Gastrocnemius medialis (tissue), 4 donors: ENCODE data around the gene SHC2. TPM values are rescaled to one million over a fixed set of nuclear protein-coding genes. Genes with fewer than 3 reads are reported as not detected.
"Not testable (repeated sequence)": the region's sequence is repeated elsewhere in the genome, so short reads cannot be mapped to it uniquely, and the experiment has no call there.

Experiments used
- ATAC-seq, 2 donors: fragments of 150-250 bp; one replicate each; pipeline ENCODE4 v1.9.1; 2016
- DNase-seq, 2 donors: peaks; one replicate each; pipeline ENCODE4 v3.0.0-alpha.2; 2019
- H3K27ac ChIP-seq, 4 donors: fragments of 200-600 bp; sonication (generic); 1 replicate in 1 of 4; 2 replicates in 3 of 4; pipeline ENCODE4 v1.5.1; 2016 to 2018; ENCODE audit warnings: mild to moderate bottlenecking in 2 of 4, moderate library complexity in 1 of 4
- H3K27me3 ChIP-seq, 3 donors: fragments of 200-600 bp; sonication (generic) in 2 of 3; 1 replicate in 1 of 3; 2 replicates in 2 of 3; pipeline versions ENCODE4 v1.5.1 to v1.6.0; 2016 to 2019; ENCODE audit warnings: mild to moderate bottlenecking in 1 of 3, moderate library complexity in 1 of 3
- H3K36me3 ChIP-seq, 2 donors: fragments of 200-600 bp; sonication (generic) in 1 of 2; one replicate each; pipeline ENCODE4 v1.5.1; 2017 to 2018
- H3K4me1 ChIP-seq, 2 donors: fragments of 200-600 bp; sonication (generic) in 1 of 2; one replicate each; pipeline ENCODE4 v1.5.1; 2016 to 2017; ENCODE audit warnings: mild to moderate bottlenecking in 2 of 2
- H3K4me3 ChIP-seq, 4 donors: fragments of 200-600 bp; sonication (generic) in 3 of 4; 1 replicate in 1 of 4; 2 replicates in 3 of 4; pipeline ENCODE4 v1.5.1; 2016 to 2019; ENCODE audit warnings: mild to moderate bottlenecking in 2 of 4
- H3K9me3 ChIP-seq, 3 donors: fragments of 200-600 bp; sonication (generic) in 2 of 3; 1 replicate in 1 of 3; 2 replicates in 2 of 3; pipeline ENCODE4 v1.5.1; 2016 to 2019
- POLR2A ChIP-seq, 2 donors: fragments of 450-650 bp; IDR thresholded peaks; one replicate each; pipeline ENCODE4 v1.6.1; 2017; ENCODE audit warnings: antibody characterized with exemption in 2 of 2, mild to moderate bottlenecking in 2 of 2, moderate library complexity in 2 of 2
- in situ Hi-C, 4 donors: fragments of 200-750 bp; cut with MboI; loops; one replicate each; pipeline versions ENCODE4 v1.15.0 to v1.8.0; 2017; ENCODE audit warnings: low sequenced_read_pairs in 4 of 4
- intact Hi-C: fragments of 100-400 bp; cut with DNase I; formaldehyde crosslinking; loops from one replicate; pipeline ENCODE4 v1.15.1; 2023; ENCODE audit warnings: low total_unique reads
- total RNA-seq, 4 donors: library from RNA; depleted of rRNA; stranded (reverse); fragments of >200 nt; gene quantifications; one replicate each; pipeline versions ENCODE4 v1.1.0 to v1.2.3, GENCODE V29; 2016
- TF ChIP-seq, protein P1 (sequence below), 5 experiments: fragments of 450-650 bp in 3 of 5; fragments of 200-600 bp in 2 of 5; sonication (generic) in 2 of 5; IDR thresholded peaks in 4 of 5; conservative IDR thresholded peaks in 1 of 5; 1 replicate in 4 of 5; 2 replicates in 1 of 5; pipeline ENCODE4 v1.5.1; 2016 to 2019; ENCODE audit warnings: antibody characterized with exemption in 5 of 5, mild to moderate bottlenecking in 3 of 5, moderate library complexity in 3 of 5

SHC2 gene
- total RNA-seq, 4 donors from 2014 or later: 2.1 to 6.2 (median 4.5) TPM

DNA sequence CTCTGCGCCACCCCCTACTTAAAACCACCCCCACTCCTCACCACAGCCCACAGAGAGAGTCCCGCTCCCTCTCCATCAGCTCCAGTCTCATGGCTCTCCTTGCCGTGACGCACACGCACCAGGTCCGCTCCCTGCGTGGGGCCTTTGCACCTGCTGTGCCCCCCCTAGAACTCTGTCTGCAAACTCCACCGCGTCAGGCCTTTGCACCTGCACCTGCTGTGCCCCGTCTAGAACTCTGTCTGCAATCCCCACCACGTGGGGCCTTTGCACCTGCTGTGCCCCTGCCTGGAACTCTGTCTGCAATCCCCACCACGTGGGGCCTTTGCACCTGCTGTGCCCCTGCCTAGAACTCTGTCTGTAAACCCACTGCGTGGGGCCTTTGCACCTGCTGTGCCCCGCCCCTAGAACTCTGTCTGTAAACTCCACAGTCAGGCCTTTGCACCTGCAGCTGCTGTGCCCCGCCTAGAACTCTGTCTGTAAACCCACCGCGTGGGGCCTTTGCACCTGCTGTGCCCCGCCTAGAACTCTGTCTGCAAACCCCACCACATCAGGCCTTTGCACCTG, 4.2 kb downstream of the SHC2 start:
- Histone ChIP-seq H3K9me3 (no peaks in the 10 kb centered on the region), H3K36me3 (no peaks in the 10 kb centered on the region), H3K4me1 (peaks cover 0 to 7% of the 10 kb centered on the region in 2 donors), H3K27me3 (peaks cover 5 to 17% (median 6%) of the 10 kb centered on the region in 3 donors), H3K27ac (no peak overlapping the region), H3K4me3 (no peak overlapping the region)
- DNase-seq: no peak
- in situ Hi-C loops (no loop called here), intact Hi-C loops (no loop called here)
- TF ChIP-seq, protein P1, sequence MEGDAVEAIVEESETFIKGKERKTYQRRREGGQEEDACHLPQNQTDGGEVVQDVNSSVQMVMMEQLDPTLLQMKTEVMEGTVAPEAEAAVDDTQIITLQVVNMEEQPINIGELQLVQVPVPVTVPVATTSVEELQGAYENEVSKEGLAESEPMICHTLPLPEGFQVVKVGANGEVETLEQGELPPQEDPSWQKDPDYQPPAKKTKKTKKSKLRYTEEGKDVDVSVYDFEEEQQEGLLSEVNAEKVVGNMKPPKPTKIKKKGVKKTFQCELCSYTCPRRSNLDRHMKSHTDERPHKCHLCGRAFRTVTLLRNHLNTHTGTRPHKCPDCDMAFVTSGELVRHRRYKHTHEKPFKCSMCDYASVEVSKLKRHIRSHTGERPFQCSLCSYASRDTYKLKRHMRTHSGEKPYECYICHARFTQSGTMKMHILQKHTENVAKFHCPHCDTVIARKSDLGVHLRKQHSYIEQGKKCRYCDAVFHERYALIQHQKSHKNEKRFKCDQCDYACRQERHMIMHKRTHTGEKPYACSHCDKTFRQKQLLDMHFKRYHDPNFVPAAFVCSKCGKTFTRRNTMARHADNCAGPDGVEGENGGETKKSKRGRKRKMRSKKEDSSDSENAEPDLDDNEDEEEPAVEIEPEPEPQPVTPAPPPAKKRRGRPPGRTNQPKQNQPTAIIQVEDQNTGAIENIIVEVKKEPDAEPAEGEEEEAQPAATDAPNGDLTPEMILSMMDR (IDR thresholded peaks at IDR 0.05 in 4 of 5, conservative IDR thresholded peaks at IDR 0.05 in 1 of 5): no peak
- TF ChIP-seq POLR2A (IDR thresholded peaks at IDR 0.05): no peak
- no peak for ATAC-seq

DNA sequence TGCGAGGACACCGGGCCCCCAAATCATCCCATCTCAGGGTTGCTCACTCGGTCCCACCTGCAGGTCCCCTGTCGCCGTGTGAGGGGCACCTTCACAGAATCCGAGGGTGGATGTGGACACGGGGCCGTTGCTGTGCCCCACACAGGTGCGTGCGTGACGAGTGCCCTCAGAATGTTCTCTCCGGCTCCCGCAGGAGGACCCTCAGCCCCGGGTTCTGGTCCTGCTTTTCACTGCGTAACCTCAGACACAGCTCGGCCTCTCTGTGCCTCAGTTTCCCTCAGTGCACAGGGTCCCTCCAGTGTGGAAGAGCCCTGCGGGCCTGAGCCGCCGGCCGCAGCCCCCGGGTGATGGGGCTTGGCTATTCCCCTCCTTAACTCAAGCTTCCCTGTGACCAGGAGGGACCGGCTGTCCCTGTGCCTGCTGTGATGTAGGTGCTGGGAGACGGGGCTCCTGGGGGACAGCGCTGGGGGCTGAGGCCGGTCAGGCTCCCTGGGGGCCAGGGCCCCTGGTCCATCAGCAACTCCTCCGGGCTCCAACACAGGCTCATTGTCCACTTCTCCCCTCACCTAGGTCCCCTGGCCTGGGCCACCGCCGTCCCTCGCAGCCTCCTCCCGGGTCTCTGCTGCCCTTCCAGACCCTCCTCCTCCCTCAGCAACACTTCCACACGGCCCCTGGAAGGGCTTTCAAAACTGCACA, 4.8 kb downstream of the SHC2 start:
- intact Hi-C loops (no loop called here), in situ Hi-C loops (no loop called here)
- ATAC-seq (no peak), DNase-seq (no peak)
- no peaks in the 10 kb centered on the region for H3K36me3 ChIP-seq
- H3K27ac ChIP-seq: no peak overlapping the region
- no peak overlapping the region for H3K4me3 ChIP-seq
- TF ChIP-seq POLR2A (IDR thresholded peaks at IDR 0.05): no peak
- TF ChIP-seq, protein P1 (IDR thresholded peaks at IDR 0.05 in 4 of 5, conservative IDR thresholded peaks at IDR 0.05 in 1 of 5): no peak
- H3K27me3 ChIP-seq: peaks cover under 1 to 11% (median 5%) of the 10 kb centered on the region in 3 donors
- H3K4me1 ChIP-seq: peaks cover 0 to under 1% of the 10 kb centered on the region in 2 donors
- no peaks in the 10 kb centered on the region for H3K9me3 ChIP-seq

DNA sequence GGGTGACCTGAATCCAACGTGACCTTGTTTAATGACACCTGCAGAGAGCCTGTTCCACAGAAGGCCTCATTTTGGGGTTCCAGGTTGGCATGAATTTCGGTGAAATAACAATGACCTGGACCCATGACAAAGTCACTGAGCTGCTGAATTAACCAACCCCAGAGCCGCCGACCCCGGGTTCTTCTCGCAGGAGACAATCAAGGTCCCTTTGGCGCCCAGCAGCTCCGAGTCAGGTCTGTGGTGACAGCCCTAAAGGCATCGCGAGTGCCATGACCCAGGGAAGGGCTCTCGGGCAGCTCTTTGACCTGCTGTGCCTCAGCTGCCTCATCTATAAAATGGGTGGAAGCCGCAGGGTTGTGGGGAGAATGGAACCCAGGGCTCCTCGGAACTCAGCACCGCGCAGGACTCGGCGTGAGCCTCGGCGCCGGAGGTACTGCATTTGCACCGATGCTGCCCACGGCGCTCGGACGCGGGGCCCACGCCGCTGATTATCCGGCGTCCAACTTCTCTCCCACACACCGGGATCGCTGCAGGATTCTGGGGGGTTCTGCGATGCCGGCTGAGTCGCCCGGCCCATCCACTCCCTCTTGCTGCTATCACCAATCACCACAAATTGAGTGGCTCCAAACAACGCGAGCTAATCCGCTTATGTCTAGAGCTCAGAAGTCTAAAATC, 5.7 kb downstream of the SHC2 start:
- intact Hi-C loops: no loop called here
- in situ Hi-C loops: no loop called here
- ATAC-seq (no peak), DNase-seq (no peak)
- H3K27ac ChIP-seq: no peak overlapping the region
- H3K9me3 ChIP-seq: no peaks in the 10 kb centered on the region
- H3K27me3 ChIP-seq: peaks cover 0 to 10% (median 5%) of the 10 kb centered on the region in 3 donors
- no peak overlapping the region for H3K4me3 ChIP-seq
- TF ChIP-seq POLR2A (IDR thresholded peaks at IDR 0.05): no peak
- H3K4me1 ChIP-seq: no peaks in the 10 kb centered on the region
- no peaks in the 10 kb centered on the region for H3K36me3 ChIP-seq

DNA sequence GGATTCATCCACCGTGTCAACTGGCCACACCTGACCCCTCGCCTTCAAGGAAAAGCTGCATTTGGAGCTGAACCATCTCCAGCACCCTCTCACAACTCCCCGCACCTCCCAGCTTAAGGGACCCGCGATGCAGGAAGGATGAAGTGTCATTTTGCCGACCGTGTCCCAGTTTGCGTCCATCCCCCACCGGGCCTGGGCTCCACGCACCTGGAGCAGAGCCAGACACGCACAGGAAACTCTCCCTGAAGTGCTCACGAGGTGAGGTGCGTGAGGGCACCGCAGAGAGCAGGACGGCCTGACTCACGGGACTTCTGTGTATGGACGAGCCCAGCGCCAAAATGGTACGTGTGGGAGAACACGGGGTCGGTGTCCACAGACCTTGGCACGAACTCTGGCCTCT, 7.2 kb downstream of the SHC2 start:
- no peaks in the 10 kb centered on the region for H3K36me3 ChIP-seq
- DNase-seq (no peak), ATAC-seq (no peak)
- TF ChIP-seq, protein P1 (IDR thresholded peaks at IDR 0.05 in 4 of 5, conservative IDR thresholded peaks at IDR 0.05 in 1 of 5): no peak
- no peak for TF ChIP-seq POLR2A (IDR thresholded peaks at IDR 0.05)
- no peaks in the 10 kb centered on the region for H3K9me3 ChIP-seq
- H3K27ac ChIP-seq: no peak overlapping the region
- no peak overlapping the region for H3K4me3 ChIP-seq
- intact Hi-C loops: no loop called here
- in situ Hi-C loops: no loop called here
- H3K27me3 ChIP-seq: peaks cover 0 to under 1% (median 0%) of the 10 kb centered on the region in 3 donors
- no peaks in the 10 kb centered on the region for H3K4me1 ChIP-seq

DNA sequence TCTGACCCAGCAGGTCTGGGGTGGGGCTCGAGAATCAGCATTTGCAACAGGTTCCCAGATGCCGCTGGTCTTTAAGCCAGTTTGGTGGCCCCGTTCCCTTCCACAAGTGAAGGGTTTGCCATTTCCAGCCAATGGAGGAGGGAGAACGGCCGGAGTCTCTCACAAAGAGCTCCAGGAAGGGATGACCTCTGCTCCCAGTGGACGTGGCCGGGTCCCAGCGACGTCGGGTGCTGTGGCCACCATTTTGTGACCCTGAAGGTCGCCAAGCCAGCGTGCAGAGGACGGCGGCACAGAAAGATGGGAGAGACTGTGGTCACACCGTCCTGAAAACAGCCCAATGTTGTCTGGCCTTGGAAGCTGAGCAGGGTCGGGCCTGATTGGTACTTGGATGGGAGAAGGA, 8.0 kb downstream of the SHC2 start:
- DNase-seq (no peak), ATAC-seq (no peak)
- no peaks in the 10 kb centered on the region for H3K9me3 ChIP-seq
- TF ChIP-seq POLR2A (IDR thresholded peaks at IDR 0.05): no peak
- TF ChIP-seq, protein P1 (IDR thresholded peaks at IDR 0.05 in 4 of 5, conservative IDR thresholded peaks at IDR 0.05 in 1 of 5): no peak
- in situ Hi-C loops (no loop called here), intact Hi-C loops (no loop called here)
- no peaks in the 10 kb centered on the region for H3K36me3 ChIP-seq
- no peak overlapping the region for H3K4me3 ChIP-seq
- H3K4me1 ChIP-seq: no peaks in the 10 kb centered on the region
- no peak overlapping the region for H3K27ac ChIP-seq
- H3K27me3 ChIP-seq: no peaks in the 10 kb centered on the region

DNA sequence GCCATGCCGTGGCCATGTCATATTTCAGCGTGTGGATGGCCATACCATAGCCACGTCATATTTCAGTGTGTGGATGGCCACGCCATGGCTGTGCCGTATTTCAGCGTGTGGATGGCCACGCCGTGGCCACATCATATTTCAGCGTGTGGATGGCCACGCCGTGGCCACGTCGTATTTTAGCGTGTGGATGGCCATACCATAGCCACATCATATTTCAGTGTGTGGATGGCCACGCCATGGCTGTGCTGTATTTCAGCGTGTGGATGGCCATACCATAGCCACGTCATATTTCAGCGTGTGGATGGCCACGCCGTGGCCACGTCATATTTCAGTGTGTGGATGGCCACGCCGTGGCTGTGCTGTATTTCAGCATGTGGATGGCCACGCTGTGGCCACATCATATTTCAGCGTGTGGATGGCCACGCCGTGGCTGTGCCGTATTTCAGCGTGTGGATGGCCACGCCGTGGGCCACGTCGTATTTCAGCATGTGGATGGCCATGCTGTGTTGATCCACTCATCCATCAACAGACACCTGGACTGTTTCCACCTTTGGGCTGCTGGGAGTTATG, 9.8 kb downstream of the SHC2 start:
- H3K9me3 ChIP-seq, in situ Hi-C loops, ATAC-seq: not testable (repeated sequence)

More for the DNA sequence above, 9.8 kb downstream of the SHC2 start:
- H3K27ac ChIP-seq, H3K27me3 ChIP-seq, H3K36me3 ChIP-seq, DNase-seq, H3K4me1 ChIP-seq, intact Hi-C loops, H3K4me3 ChIP-seq: not testable (repeated sequence)
